Liver (tissue), 3 donors: ENCODE results near the gene KIAA0825.

ENCODE experiments used
- ATF3 ChIP-seq: IDR thresholded peaks from 2 replicates; pipeline ENCODE4 v1.6.1; 2016; ENCODE audit warnings: antibody characterized with exemption
- EGR1 ChIP-seq, 2 donors: IDR thresholded peaks; 2 replicates each; pipeline ENCODE4 v1.6.1; 2016 to 2018; ENCODE audit warnings: antibody characterized with exemption in 2 of 2, low read depth in 2 of 2
- GABPA ChIP-seq, 2 donors: IDR thresholded peaks in 1 of 2; conservative IDR thresholded peaks in 1 of 2; 2 replicates each; pipeline ENCODE4 v1.6.1; 2016; ENCODE audit warnings: antibody characterized with exemption in 2 of 2, mild to moderate bottlenecking in 1 of 2, moderate library complexity in 1 of 2
- HNF4G ChIP-seq: IDR thresholded peaks from 2 replicates; pipeline ENCODE4 v1.6.1; 2016; ENCODE audit warnings: antibody characterized with exemption
- NR2F2 ChIP-seq: IDR thresholded peaks from 2 replicates; pipeline ENCODE4 v1.6.1; 2016; ENCODE audit warnings: antibody characterized with exemption
- RAD21 ChIP-seq, 2 donors: IDR thresholded peaks; 2 replicates each; pipeline ENCODE4 v1.6.1; 2016; ENCODE audit warnings: antibody characterized with exemption in 2 of 2, mild to moderate bottlenecking in 2 of 2
- RXRA ChIP-seq, 2 donors: IDR thresholded peaks; 2 replicates each; pipeline ENCODE4 v1.6.1; 2017 to 2018; ENCODE audit warnings: antibody characterized with exemption in 2 of 2, mild to moderate bottlenecking in 1 of 2
- SP1 ChIP-seq: IDR thresholded peaks from 2 replicates; pipeline ENCODE4 v1.6.1; 2018; ENCODE audit warnings: antibody characterized with exemption, mild to moderate bottlenecking
- TAF1 ChIP-seq: conservative IDR thresholded peaks from 2 replicates; pipeline ENCODE4 v1.6.1; 2016; ENCODE audit warnings: antibody characterized with exemption, mild to moderate bottlenecking
- TF ChIP-seq, protein P1 (sequence below): fragments of 150-350 bp; IDR thresholded peaks from 2 replicates; pipeline ENCODE4 v1.5.1; 2017; ENCODE audit warnings: improper control_type of control experiment, low read depth, low read length; ENCODE audit not compliant: missing input control
- TF ChIP-seq, protein P2 (sequence below): IDR thresholded peaks from 2 replicates; pipeline ENCODE4 v1.6.1; 2016; ENCODE audit warnings: antibody characterized with exemption, mild to moderate bottlenecking
- TF ChIP-seq, protein P3 (sequence below): IDR thresholded peaks from 2 replicates; pipeline ENCODE4 v1.6.1; 2016; ENCODE audit warnings: antibody characterized with exemption
- donor health status: healthy.
- donor health status: healthy.

- TF ChIP-seq, protein P1, sequence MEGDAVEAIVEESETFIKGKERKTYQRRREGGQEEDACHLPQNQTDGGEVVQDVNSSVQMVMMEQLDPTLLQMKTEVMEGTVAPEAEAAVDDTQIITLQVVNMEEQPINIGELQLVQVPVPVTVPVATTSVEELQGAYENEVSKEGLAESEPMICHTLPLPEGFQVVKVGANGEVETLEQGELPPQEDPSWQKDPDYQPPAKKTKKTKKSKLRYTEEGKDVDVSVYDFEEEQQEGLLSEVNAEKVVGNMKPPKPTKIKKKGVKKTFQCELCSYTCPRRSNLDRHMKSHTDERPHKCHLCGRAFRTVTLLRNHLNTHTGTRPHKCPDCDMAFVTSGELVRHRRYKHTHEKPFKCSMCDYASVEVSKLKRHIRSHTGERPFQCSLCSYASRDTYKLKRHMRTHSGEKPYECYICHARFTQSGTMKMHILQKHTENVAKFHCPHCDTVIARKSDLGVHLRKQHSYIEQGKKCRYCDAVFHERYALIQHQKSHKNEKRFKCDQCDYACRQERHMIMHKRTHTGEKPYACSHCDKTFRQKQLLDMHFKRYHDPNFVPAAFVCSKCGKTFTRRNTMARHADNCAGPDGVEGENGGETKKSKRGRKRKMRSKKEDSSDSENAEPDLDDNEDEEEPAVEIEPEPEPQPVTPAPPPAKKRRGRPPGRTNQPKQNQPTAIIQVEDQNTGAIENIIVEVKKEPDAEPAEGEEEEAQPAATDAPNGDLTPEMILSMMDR = no peak
- TF ChIP-seq TAF1 = no peak
- no peak for TF ChIP-seq NR2F2
- TF ChIP-seq EGR1 (IDR thresholded peaks at IDR 0.05; ENCODE audit: low read depth in 2 of 2) = no peak
- TF ChIP-seq RAD21 (IDR thresholded peaks at IDR 0.05) = no peak
- TF ChIP-seq, protein P2, sequence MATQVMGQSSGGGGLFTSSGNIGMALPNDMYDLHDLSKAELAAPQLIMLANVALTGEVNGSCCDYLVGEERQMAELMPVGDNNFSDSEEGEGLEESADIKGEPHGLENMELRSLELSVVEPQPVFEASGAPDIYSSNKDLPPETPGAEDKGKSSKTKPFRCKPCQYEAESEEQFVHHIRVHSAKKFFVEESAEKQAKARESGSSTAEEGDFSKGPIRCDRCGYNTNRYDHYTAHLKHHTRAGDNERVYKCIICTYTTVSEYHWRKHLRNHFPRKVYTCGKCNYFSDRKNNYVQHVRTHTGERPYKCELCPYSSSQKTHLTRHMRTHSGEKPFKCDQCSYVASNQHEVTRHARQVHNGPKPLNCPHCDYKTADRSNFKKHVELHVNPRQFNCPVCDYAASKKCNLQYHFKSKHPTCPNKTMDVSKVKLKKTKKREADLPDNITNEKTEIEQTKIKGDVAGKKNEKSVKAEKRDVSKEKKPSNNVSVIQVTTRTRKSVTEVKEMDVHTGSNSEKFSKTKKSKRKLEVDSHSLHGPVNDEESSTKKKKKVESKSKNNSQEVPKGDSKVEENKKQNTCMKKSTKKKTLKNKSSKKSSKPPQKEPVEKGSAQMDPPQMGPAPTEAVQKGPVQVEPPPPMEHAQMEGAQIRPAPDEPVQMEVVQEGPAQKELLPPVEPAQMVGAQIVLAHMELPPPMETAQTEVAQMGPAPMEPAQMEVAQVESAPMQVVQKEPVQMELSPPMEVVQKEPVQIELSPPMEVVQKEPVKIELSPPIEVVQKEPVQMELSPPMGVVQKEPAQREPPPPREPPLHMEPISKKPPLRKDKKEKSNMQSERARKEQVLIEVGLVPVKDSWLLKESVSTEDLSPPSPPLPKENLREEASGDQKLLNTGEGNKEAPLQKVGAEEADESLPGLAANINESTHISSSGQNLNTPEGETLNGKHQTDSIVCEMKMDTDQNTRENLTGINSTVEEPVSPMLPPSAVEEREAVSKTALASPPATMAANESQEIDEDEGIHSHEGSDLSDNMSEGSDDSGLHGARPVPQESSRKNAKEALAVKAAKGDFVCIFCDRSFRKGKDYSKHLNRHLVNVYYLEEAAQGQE = no peak
- TF ChIP-seq, protein P3, sequence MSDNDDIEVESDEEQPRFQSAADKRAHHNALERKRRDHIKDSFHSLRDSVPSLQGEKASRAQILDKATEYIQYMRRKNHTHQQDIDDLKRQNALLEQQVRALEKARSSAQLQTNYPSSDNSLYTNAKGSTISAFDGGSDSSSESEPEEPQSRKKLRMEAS = no peak
- TF ChIP-seq GABPA (IDR thresholded peaks at IDR 0.05 in 1 of 2, conservative IDR thresholded peaks at IDR 0.05 in 1 of 2) = no peak
- no peak for TF ChIP-seq ATF3
- TF ChIP-seq SP1 = no peak
- no peak for TF ChIP-seq HNF4G
- TF ChIP-seq RXRA (IDR thresholded peaks at IDR 0.05) = no peak
Measured at GRCh38 chr5:94223235-94223634, 395.2 kb downstream of the KIAA0825 start.
